Colon (tissue), 2 donors: ENCODE results near the gene C1GALT1.
"Not testable (repeated sequence)": the region's sequence is repeated elsewhere in the genome, so short reads cannot be mapped to it uniquely, and the experiment has no call there.

Experiments
- FAIRE-seq: peaks from 2 replicates; lab custom pipeline; 2012; peaks lifted over from hg19 to GRCh38; lab: Jason Lieb, UNC
- donor health status: control.
- donor health status: control.

C1GALT1 gene

DNA sequence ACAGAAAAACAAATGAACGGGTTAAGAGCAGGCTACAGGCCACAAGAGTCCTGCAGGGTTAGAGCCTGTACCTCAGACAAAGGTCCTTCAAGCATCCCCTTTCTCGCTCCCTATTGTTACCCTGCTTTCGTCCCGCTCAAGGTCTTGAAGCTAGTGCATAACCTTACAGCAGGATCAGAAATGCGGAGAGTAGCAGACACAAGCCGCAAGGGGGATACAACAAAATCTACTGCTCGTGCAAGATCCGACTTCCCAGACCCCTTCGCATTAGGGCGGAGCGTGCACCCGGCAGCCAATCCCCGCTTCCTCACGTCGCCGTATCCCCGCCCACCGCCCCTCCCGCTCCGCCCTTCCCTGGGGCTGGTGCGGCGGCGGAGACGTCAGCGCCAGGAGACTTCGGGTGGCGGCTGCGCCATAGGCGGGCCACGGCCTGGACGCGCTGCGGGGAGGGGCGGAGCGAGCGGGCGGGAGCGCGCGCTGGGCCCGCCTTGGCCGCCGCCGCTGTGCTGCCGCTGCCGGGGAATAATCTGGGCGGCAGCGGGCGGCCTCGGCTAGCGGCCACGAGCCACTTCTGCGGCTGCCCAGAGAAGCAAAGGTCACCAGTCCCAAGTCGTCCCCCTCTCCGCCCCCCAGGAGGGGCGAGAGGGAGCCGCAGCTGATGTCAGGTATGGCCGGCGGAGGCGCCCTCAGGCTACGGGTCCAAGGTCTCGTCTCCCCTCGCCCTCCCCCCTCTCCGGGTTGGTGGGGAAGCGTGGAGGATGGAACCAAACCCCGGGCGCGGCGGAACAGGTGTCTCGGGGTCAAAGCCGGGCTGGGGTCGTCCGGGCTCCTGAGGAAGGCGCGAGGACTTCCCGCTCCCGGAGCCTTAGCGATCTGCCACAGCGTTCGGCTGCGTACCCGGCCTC is at the start of gene C1GALT1:
C1GALT1 (plus strand) TSS at position 389 of the 905 bp plus-strand sequence. CDS start 51,776 bp downstream, outside the sequence.
- FAIRE-seq: no peak

- FAIRE-seq: no peak
Observed at GRCh38 chr7:7134046-7134445, 48.3 kb upstream of the C1GALT1 start.

GRCh38 chr7:7135074-7135473 is 47.3 kb upstream of the C1GALT1 start:
- FAIRE-seq: no peak

DNA sequence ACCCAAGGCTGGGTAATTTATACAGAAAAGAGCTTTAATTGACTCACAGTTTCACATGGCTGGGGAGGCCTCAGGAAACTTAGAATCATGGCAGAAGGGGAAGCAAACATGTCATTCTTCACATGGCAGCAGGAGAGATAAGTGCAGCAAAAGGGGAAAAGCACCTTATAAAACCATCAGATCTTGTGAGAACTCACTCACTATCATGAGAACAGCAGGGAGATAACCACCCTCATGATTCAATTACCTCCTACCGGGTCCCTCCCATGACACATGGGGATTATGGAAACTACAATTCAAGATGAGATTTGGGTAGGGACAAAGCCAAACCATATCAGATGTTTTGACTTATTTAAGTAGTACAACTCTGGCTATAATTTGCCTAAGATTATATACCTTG is 46.4 kb upstream of the C1GALT1 start:
- FAIRE-seq: not testable (repeated sequence)

DNA sequence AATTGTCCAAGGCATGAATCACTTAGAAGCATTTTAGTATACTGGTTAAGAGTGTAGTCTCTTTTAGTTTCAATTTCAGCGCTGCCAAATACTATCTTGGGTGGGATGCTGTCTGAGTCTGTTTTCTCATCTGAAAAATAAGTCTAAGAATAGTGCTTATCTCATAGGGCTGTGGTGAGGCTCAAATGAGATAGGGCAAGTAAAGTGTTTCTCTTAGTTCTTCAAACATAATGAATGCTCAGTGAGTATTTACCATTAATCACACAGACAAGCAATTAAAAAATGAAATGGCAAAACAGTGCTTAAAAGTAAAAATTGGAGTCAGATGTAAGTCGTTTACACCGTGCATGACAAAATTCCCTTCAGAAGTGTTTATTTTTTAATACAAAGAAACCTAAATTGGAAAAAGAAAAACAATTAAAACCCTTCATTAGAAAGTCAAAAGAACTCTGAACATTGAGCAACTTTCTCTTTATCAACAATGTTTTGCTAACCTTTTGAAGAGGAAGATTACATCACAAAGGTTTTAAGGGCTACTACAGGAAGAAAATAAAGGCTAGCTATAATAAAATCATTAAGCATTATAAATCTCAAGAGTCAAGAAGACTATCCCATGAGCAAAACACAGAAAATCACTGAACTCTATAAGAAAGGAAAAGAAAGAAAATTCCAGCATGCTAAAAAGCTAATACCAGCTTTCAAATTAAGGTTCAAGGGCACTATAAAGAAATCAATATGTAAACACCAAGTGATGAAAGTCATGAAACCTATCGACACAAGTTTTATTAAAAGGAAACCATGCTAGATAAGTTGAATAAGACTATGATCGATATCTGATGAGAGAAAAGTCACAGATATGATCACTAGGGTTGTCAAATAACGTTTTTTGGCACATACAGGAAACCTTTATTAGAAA is 45.6 kb upstream of the C1GALT1 start:
- no peak for FAIRE-seq

- no peak for FAIRE-seq
Observed at GRCh38 chr7:7138897-7139296, 43.4 kb upstream of the C1GALT1 start.

- not testable (repeated sequence) for FAIRE-seq
Observed at GRCh38 chr7:7143404-7143803, 38.9 kb upstream of the C1GALT1 start.

DNA sequence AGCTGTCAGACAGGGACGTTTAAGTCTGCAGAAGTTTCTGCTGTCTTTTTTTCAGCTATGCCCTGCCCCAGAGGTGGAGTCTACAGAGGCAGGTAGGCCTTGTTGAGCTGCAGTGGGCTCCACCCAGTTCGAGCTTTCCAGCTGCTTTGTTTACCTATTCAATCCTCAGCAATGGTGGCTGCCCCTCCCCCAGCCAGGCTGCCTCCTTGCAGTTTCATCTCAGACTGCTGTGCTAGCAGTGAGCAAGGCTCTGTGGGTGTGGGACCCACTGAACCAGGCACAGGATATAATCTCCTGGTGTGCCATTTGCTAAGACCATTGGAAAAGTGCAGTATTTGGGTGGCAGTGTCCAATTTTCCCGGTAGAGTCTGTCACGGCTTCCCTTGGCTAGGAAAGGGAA is 37.2 kb upstream of the C1GALT1 start:
- FAIRE-seq: not testable (repeated sequence)

DNA sequence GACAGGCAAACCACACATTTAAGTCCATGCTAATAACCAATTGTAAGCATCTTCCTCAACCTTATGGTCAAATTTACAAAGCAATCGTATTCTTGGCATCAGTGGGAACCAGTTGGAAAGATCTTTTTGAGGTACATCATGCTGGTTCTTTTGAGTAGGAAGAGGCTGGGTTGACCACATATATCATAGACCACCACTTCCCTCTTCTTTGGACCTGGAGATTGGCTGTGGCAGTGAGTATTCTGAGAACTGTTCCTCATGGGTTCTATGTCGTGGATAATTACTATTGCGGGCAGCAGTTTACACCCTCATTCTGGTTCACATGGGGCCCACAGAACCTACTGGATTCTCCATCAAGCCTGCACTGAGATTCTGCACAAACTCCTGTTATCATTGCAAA is 35.5 kb upstream of the C1GALT1 start:
- FAIRE-seq: no peak

DNA sequence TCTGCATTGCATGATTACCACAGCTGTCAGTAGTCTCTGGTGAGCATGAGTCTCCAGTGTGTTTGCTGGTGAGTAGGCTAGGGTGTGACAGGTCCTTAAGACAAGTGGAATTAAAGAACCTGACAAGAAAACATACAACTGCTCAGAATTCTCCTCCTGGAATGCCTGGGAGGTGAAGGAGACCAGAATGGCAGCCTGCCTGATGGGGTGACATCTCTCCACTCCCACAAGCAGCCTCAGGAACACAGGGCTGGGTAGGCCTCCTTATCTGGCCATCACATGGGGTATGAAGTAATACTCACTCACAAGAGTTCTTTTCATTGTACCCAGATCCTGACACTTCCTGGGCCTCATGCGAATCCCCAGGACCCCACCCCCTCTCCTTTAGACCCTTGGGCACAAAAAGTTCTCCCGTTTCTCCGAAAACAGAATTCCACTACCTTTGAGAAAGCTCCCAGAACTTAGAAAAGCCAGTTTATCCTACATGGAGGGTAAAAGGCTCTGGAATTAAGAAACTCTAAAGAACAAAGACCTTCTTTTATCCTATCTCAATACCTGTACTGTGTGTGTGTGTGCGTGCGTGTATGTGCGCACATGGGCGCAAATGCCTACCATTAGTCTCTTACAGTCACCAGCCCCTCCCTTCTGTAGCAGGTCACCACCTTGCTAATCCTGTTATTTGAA is 33.4 kb upstream of the C1GALT1 start:
- no peak for FAIRE-seq

DNA sequence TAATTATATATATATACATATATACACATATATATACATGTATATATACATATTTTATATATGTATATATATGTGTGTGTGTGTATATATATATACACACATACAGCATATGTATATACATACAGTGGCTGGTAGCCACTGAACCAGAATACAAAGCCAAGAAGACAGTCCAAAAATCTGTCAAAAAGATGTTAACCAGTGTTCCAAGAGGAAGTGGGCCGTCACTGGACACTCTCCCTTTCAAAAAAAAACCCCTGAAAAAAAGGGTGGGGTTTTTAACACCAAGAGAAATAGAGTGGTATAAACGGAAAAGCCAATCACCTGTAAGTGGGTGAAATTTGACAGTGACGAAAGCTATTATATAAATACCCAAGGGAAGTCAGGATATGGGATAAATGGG is 31.1 kb upstream of the C1GALT1 start:
- FAIRE-seq: no peak

- no peak for FAIRE-seq
Observed at GRCh38 chr7:7151865-7152264, 30.5 kb upstream of the C1GALT1 start.

GRCh38 chr7:7152315-7152714 is 30.0 kb upstream of the C1GALT1 start:
- no peak for FAIRE-seq

- not testable (repeated sequence) for FAIRE-seq
Observed at GRCh38 chr7:7154355-7154754, 28.0 kb upstream of the C1GALT1 start.

GRCh38 chr7:7156663-7157062 is 25.7 kb upstream of the C1GALT1 start:
- no peak for FAIRE-seq

DNA sequence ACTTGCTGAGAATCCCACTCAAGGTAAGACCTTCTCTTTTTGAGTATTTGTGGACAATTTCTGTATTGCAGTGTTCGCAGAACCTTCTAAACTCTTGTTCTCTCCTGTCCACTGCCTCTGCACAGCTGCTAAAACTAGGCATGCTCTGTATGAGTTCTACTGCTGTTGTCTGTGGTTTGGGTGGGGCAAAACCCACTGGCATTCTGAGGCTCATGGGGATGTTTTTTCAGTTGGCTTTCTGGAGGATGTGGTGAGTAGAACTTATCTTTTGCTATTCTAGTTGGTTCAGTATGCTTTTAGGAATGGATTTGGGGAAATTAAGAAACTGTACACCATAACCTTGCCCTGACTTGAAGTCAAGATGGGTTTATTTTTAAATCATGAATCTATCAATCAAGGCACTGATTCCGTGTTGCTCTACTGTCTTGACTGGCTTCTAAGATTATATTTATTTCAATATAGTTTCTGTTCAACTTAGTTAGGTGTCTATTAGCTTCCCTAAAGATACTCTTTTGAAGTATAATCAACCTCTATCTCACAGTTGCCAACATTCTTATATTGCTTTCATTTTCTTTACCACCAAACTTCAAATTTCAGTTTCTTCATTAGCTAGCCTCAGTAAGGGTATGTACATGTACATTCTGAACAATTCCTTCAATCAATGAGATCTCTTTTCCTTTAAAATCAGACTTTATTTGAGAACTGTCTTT is 25.0 kb upstream of the C1GALT1 start:
- FAIRE-seq: no peak

DNA sequence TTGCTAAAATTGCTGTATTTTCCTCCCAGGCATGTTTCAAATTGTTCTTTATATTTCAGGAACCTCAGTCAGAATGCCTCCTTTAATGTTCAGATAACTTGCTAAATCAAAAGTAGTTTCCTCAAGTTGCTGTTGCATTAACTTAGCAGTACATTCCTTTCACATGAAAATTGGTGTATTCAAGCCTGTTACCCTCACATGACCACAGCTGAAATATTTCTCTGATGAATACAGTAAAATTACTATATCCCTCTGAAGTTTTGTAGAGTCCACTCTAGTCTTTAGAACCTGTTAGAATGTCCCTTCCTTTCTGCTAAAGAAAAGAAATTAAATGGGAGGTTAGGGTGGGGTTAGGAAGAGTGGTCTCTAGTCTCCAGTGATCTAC is 24.5 kb upstream of the C1GALT1 start:
- no peak for FAIRE-seq

DNA sequence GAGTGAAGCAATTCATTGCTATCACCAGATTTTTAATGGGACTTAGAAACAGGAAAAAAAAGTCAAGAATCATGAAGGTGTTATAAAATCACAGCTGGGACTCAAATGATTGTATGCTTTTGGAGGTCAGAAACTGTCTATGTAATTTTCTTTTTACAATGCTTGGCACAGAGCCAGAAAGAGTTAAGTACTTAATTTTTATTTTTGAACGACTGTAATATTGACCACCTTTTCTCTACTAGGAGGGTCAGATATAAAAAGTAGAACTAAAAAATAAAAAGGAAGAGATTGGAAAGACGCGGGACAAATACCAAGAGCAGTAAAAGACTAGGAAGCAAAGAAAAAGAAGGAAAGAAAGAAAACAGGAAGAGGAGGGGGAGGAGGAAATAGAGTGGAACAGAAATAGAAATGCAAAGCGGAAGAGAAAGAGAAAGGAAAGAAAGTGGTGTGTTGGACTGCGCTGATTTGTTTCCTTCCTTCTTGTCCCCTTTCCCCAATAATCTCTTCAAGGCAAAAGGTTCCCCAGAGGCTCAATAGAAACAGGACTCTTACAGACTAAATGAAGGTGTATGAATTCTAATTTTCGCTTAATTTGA is 23.2 kb upstream of the C1GALT1 start:
- no peak for FAIRE-seq

- no peak for FAIRE-seq
Observed at GRCh38 chr7:7164591-7164990, 17.8 kb upstream of the C1GALT1 start.

DNA sequence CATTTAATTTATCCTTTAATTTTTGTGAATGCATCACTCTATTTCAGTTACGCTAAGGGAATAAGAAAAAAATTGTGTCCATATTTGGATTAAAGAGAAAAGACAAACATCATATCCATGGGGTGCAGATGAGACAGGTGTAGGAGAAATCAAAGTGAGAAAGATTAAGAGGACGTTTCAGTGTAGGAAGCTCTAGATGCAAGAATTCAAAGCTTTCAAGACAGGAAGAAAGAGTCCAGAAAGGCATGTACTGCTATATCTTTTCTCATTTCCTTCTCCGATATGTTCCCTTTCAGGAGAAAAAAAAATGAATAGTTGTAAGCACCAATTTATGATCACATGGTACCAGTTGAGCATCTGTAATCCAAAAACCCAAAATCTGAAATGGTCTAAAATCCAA is 17.0 kb upstream of the C1GALT1 start:
- FAIRE-seq: no peak

DNA sequence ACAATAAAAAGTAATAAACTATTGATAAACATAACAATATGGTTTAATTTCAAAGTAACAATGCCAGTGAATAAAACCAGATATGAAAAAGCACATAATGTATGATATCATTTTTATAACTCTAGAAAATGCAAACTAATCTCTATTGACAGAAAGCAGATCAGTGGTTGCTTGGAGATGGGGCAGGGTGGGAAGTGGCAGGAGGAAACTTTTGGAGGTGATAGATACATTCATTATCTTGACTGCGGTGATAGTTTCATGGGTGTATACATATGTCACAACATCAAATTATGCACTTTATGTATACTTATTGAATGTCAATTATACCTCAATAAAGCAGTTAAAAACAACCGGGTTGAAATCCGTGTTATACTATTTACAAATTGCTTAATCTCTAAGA is 16.0 kb upstream of the C1GALT1 start:
- FAIRE-seq: no peak
